Neutrophil (primary cell): ENCODE data around the gene EMX2.

Experiments
- H3K27ac ChIP-seq: fragments of 200-600 bp; sonication (generic); 2 replicates; pipeline ENCODE4 v1.5.1; 2016; ENCODE audit warnings: mild to moderate bottlenecking, moderate library complexity
- H3K27me3 ChIP-seq: fragments of 200-600 bp; sonication (generic); 2 replicates; pipeline ENCODE4 v1.6.0; 2016; ENCODE audit warnings: mild to moderate bottlenecking
- H3K36me3 ChIP-seq: fragments of 200-600 bp; sonication (generic); 2 replicates; pipeline ENCODE4 v1.5.1; 2017
- H3K4me1 ChIP-seq, 2 experiments: fragments of 200-600 bp in 1 of 2; sonication (generic) in 1 of 2; 1 replicate in 1 of 2; 2 replicates in 1 of 2; pipeline versions ENCODE4 v1.5.1 to v1.6.1; 2013 to 2016; ENCODE audit warnings: low read depth in 1 of 2, low read length in 1 of 2, mild to moderate bottlenecking in 1 of 2, moderate library complexity in 1 of 2; ENCODE audit not compliant: control insufficient read depth in 1 of 2, insufficient read depth in 1 of 2
- H3K4me3 ChIP-seq, 2 experiments: fragments of 200-600 bp in 1 of 2; sonication (generic) in 1 of 2; 1 replicate in 1 of 2; 2 replicates in 1 of 2; pipeline ENCODE4 v1.5.1; 2013 to 2016; ENCODE audit warnings: low read depth in 1 of 2, low read length in 1 of 2, mild to moderate bottlenecking in 1 of 2, moderate library complexity in 1 of 2
- H3K9me3 ChIP-seq: fragments of 200-600 bp; sonication (generic); 2 replicates; pipeline ENCODE4 v1.5.1; 2016
- CTCF ChIP-seq: fragments of 200-600 bp; sonication (generic); IDR thresholded peaks from 2 replicates; pipeline ENCODE4 v1.5.1; 2016; ENCODE audit warnings: antibody characterized with exemption

EMX2 gene

GRCh38 chr10:117550599-117551329 is 8.2 kb downstream of the EMX2 start:
- no peaks in the 10 kb centered on the region for H3K9me3 ChIP-seq
- H3K4me3 ChIP-seq = no peak overlapping the region
- H3K36me3 ChIP-seq = no peaks in the 10 kb centered on the region
- no peak for TF ChIP-seq CTCF
- H3K4me1 ChIP-seq = no peaks in the 10 kb centered on the region
- H3K27me3 ChIP-seq = peaks cover 100% of the 10 kb centered on the region
- H3K27ac ChIP-seq = no peak overlapping the region

- no peak overlapping the region for H3K4me3 ChIP-seq
- peaks cover 100% of the 10 kb centered on the region for H3K27me3 ChIP-seq
- no peak for TF ChIP-seq CTCF
- H3K4me1 ChIP-seq = no peaks in the 10 kb centered on the region
- no peaks in the 10 kb centered on the region for H3K36me3 ChIP-seq
- H3K27ac ChIP-seq = no peak overlapping the region
- no peaks in the 10 kb centered on the region for H3K9me3 ChIP-seq
Observed at GRCh38 chr10:117551330-117552155, 9.0 kb downstream of the EMX2 start.

- no peaks in the 10 kb centered on the region for H3K4me1 ChIP-seq
- H3K27ac ChIP-seq = no peak overlapping the region
- H3K4me3 ChIP-seq = no peak overlapping the region
- peaks cover 100% of the 10 kb centered on the region for H3K27me3 ChIP-seq
- TF ChIP-seq CTCF = no peak
- H3K36me3 ChIP-seq = no peaks in the 10 kb centered on the region
- H3K9me3 ChIP-seq = no peaks in the 10 kb centered on the region
Observed at GRCh38 chr10:117552156-117552631, 9.6 kb downstream of the EMX2 start.

- Histone ChIP-seq H3K9me3 (no peaks in the 10 kb centered on the region), H3K27me3 (peaks cover 98% of the 10 kb centered on the region), H3K36me3 (no peaks in the 10 kb centered on the region), H3K27ac (no peak overlapping the region), H3K4me3 (no peak overlapping the region), H3K4me1 (no peaks in the 10 kb centered on the region)
- TF ChIP-seq CTCF = no peak
Observed at GRCh38 chr10:117552701-117553141, 10.2 kb downstream of the EMX2 start.

- Histone ChIP-seq H3K27me3 (peaks cover 98% of the 10 kb centered on the region), H3K36me3 (no peaks in the 10 kb centered on the region), H3K9me3 (no peaks in the 10 kb centered on the region), H3K27ac (no peak overlapping the region), H3K4me3 (no peak overlapping the region), H3K4me1 (no peaks in the 10 kb centered on the region)
- TF ChIP-seq CTCF = no peak
Observed at GRCh38 chr10:117553142-117553814, 10.7 kb downstream of the EMX2 start.
